Peyer's patch (tissue), 4 donors: ENCODE results near the gene DUOX1.

Experiments used
- CTCF ChIP-seq, 6 experiments: fragments of 450-650 bp in 4 of 6; fragments of 200-600 bp in 2 of 6; sonication (generic) in 1 of 6; IDR thresholded peaks; one replicate each; pipeline ENCODE4 v1.5.1; 2017 to 2019; ENCODE audit warnings: antibody characterized with exemption in 6 of 6, mild to moderate bottlenecking in 3 of 6, moderate library complexity in 1 of 6
- POLR2A ChIP-seq, 2 donors: fragments of 450-650 bp; IDR thresholded peaks; one replicate each; pipeline ENCODE4 v1.5.1; 2017; ENCODE audit warnings: antibody characterized with exemption in 2 of 2, mild to moderate bottlenecking in 2 of 2, moderate library complexity in 2 of 2

DNA sequence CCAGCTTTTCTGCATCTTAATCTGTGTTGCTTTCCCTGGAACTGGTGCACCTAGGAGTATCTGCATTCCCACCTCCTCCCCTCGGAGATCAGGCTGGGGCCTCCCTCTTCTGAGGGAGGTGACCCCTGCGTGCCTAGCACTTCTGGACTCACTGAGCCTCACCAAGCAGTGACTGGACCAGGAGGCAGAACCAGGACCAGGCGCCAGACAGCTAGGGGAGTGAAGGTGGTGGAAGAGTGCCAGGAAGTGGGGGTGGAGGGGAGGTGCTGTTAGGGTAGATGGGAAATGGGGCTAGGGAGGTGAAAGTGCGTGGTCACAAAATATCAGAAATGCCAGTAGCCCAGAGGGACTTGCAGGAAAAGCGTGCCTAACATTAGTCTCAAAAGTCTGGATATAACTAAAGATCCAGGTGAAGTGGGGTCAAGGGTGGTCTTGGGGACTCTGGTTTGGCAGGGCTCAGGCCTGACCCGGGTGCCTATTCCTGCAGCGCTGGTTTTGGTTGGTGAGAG, 14.4 kb upstream of the DUOX1 start:
- no peak for TF ChIP-seq CTCF (IDR thresholded peaks at IDR 0.05)
- no peak for TF ChIP-seq POLR2A (IDR thresholded peaks at IDR 0.05)
